Loucy (cell line): ENCODE results near the gene PYGB.

Source experiments
- EZH2phosphoT487 ChIP-seq: fragments of 200-600 bp; IDR thresholded peaks from 2 replicates; pipeline ENCODE4 v1.6.1; 2018; ENCODE audit warnings: antibody characterized with exemption, mild to moderate bottlenecking, moderate library complexity, borderline replicate concordance
- TF ChIP-seq, protein P1 (sequence below): fragments of 200-600 bp; sonication (generic); conservative IDR thresholded peaks from 2 replicates; pipeline ENCODE4 v1.5.1; 2014; ENCODE audit warnings: mild to moderate bottlenecking, antibody characterized with exemption, low read length

DNA sequence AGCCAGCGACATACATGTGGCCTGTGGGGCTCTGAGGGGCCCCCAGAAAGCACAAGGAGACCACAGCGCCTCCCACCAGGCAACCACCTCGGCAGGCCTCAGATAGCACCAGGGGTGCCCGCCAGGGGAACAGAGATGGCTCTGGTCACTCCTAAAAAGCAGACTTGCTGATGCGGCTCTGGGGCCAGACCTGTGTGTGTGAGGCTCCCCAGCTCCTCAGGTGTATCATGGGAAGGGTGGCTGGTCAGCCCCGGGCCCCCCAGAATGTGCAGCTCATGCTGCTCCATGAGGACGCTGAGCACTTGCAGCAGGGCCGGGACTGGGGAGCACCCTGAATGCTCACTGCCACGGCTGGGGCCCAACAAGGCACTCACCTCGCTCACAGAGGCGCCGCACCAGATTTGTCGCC lies 60.2 kb downstream of the PYGB start:
- TF ChIP-seq, protein P1, sequence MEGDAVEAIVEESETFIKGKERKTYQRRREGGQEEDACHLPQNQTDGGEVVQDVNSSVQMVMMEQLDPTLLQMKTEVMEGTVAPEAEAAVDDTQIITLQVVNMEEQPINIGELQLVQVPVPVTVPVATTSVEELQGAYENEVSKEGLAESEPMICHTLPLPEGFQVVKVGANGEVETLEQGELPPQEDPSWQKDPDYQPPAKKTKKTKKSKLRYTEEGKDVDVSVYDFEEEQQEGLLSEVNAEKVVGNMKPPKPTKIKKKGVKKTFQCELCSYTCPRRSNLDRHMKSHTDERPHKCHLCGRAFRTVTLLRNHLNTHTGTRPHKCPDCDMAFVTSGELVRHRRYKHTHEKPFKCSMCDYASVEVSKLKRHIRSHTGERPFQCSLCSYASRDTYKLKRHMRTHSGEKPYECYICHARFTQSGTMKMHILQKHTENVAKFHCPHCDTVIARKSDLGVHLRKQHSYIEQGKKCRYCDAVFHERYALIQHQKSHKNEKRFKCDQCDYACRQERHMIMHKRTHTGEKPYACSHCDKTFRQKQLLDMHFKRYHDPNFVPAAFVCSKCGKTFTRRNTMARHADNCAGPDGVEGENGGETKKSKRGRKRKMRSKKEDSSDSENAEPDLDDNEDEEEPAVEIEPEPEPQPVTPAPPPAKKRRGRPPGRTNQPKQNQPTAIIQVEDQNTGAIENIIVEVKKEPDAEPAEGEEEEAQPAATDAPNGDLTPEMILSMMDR: no peak
- TF ChIP-seq EZH2phosphoT487: no peak
